ENCODE data around the gene LFNG.

Gene LFNG

GRCh38 chr7:2513702-2514101 is 5.9 kb upstream of the LFNG start:
- in situ Hi-C loops (cut with HindIII; ENCODE audit: low sequenced_read_pairs), result no loop called here

GRCh38 chr7:2514473-2515423 is 4.8 kb upstream of the LFNG start:
- in situ Hi-C loops (cut with HindIII; ENCODE audit: low sequenced_read_pairs), result loop anchor here (5.0 kb wide), 1 partner anchor 108 kb away; no protein-coding TSS in a partner anchor

- in situ Hi-C loops (cut with HindIII; ENCODE audit: low sequenced_read_pairs), result loop anchor here (5.0 kb wide), 1 partner anchor 107 kb away; no protein-coding TSS in a partner anchor
These were observed 4.0 kb upstream of the LFNG start for GRCh38 chr7:2515424-2516193.

- in situ Hi-C loops (cut with HindIII; ENCODE audit: low sequenced_read_pairs), result loop anchor here (5.0 kb wide), 1 partner anchor 106 kb away; no protein-coding TSS in a partner anchor
These were observed 3.4 kb upstream of the LFNG start for GRCh38 chr7:2516194-2516555.

GRCh38 chr7:2517026-2517425 is 2.5 kb upstream of the LFNG start:
- in situ Hi-C loops (cut with HindIII; ENCODE audit: low sequenced_read_pairs), result loop anchor here (5.0 kb wide), 1 partner anchor 105 kb away; no protein-coding TSS in a partner anchor

- in situ Hi-C loops (cut with HindIII; ENCODE audit: low sequenced_read_pairs), result loop anchor here (5.0 kb wide), 1 partner anchor 104 kb away; no protein-coding TSS in a partner anchor
These were observed 1.7 kb upstream of the LFNG start for GRCh38 chr7:2517678-2518507.

GRCh38 chr7:2518737-2519118 is 846 bp upstream of the LFNG start:
- in situ Hi-C loops (cut with HindIII; ENCODE audit: low sequenced_read_pairs), result loop anchor here (5.0 kb wide), 1 partner anchor 104 kb away; no protein-coding TSS in a partner anchor

GRCh38 chr7:2520131-2520760 is 672 bp downstream of the LFNG start:
- in situ Hi-C loops (cut with HindIII; ENCODE audit: low sequenced_read_pairs), result no loop called here

GRCh38 chr7:2520761-2521290 is 1.3 kb downstream of the LFNG start:
- in situ Hi-C loops (cut with HindIII; ENCODE audit: low sequenced_read_pairs), result no loop called here

- in situ Hi-C loops (cut with HindIII; ENCODE audit: low sequenced_read_pairs), result no loop called here
These were observed 1.8 kb downstream of the LFNG start for GRCh38 chr7:2521341-2521745.

GRCh38 chr7:2521952-2522591 is 2.5 kb downstream of the LFNG start:
- in situ Hi-C loops (cut with HindIII; ENCODE audit: low sequenced_read_pairs), result no loop called here

- in situ Hi-C loops (cut with HindIII; ENCODE audit: low sequenced_read_pairs), result no loop called here
These were observed 3.3 kb downstream of the LFNG start for GRCh38 chr7:2522780-2523433.

GRCh38 chr7:2523461-2523936 is 3.9 kb downstream of the LFNG start:
- in situ Hi-C loops (cut with HindIII; ENCODE audit: low sequenced_read_pairs), result no loop called here

- in situ Hi-C loops (cut with HindIII; ENCODE audit: low sequenced_read_pairs), result no loop called here
These were observed 4.6 kb downstream of the LFNG start for GRCh38 chr7:2523941-2524807.

- in situ Hi-C loops (cut with HindIII; ENCODE audit: low sequenced_read_pairs), result no loop called here
These were observed 5.5 kb downstream of the LFNG start for GRCh38 chr7:2524808-2525657.

- in situ Hi-C loops (cut with HindIII; ENCODE audit: low sequenced_read_pairs), result no loop called here
These were observed 6.4 kb downstream of the LFNG start for GRCh38 chr7:2525658-2526630.

All from endothelial cell of hepatic sinusoid (primary cell).